Activated CD8-positive, alpha-beta memory T cell treated with anti-CD3 and anti-CD28 coated beads for 48 hours (primary cell): ENCODE data around the gene UBE2G1.

Source experiments
- DNase-seq, 3 experiments: peaks; one replicate each; pipeline ENCODE4 v3.0.0-alpha.2; 2020; ENCODE audit warnings: low read depth in 2 of 3, low spot score in 2 of 3

Gene UBE2G1

GRCh38 chr17:4340914-4341615 lies 25.4 kb downstream of the UBE2G1 start:
- no peak for DNase-seq

DNA sequence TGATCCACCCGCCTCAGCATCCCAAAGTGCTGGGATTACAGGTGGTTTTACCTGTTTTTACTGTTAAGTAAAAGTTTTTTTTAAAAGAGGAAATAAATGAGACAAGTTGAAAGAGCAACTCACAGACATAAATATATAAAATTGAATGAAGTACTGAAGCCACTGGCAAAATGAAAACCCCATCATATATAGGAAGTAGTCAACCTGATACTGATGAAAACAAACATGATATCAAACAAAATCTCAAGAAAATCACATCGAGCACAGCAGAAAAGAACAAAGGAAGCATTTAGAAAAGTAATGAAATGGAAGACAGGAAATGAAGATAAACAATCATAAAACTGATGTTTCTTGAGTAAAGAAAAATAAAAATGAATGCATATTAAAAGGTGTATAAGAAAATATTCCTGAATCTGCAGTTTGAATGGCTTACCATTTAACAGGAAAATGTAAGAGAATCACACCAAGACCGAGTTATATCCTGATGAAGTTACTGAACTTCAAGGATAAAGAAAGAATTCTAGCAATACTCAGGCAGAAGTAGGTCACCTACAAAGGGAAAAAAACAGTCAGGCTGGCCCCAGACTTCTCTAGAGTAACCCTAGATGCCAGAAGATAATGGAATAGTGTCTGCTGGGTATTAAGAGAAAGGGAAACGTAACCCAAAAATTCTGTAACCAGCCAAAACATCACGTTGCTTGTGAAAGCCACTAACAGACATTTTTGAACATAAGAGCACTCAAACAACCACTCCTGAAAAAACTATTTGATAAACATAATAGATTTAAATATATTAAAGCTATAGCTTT lies 31.5 kb downstream of the UBE2G1 start:
- no peak for DNase-seq

GRCh38 chr17:4334332-4334731 lies 32.1 kb downstream of the UBE2G1 start:
- no peak for DNase-seq

DNA sequence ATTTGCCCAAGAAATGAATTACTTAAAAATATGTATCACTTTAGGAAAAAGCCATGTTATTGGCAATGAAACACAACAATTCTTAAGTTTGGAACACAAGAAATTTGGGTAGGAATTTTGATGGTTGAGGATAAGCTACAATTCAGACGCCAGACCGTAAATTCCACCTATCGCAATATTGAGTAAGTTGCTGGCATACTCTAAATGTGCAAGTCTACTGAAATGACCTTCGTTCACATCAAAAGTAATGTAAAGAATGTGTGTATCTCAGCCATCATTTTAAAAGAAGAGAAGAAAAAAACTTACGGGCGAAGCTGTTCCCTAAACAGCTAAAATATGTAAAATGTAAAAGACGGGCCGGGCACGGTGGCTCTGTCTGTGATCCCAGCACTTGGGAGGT lies 33.4 kb downstream of the UBE2G1 start:
- no peak for DNase-seq

GRCh38 chr17:4332296-4332970 lies 34.0 kb downstream of the UBE2G1 start:
- no peak for DNase-seq

DNA sequence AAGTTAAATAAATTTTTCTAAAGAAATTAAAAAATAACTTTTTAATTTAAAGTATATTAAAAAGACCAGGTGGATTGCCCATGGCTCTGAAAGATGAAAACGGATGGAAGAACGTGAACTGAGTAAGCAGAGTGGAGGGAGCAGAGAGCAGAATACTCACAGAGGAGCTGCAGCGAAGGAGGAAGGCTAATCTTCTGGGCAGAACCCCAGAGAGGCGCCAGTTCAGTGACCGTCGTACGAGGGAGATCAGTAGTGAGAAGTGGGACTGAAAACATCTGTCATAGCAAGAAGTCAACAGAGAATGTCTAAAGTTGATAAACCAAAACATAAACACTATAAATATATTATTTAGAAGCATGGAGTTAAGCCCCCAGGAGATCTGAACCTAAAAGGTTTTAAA lies 34.9 kb downstream of the UBE2G1 start:
- DNase-seq: no peak

DNA sequence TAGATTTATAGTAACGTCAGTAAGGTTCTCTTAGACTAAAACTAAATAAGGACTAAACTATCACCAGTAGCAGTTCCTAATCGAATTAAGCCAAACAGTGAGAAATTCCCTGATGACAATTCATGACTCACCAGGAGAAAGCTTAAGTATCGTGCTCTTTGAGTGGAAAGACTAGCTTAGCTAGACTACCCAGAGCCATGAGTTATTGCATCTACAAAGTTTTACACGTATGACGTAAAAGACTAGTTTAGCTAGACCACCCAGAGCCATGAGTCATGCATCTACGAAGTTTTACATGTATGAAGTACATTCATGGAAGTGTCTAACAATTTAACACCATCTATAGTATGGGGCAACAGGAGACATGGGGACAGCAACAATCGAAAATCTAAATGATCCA lies 36.6 kb downstream of the UBE2G1 start:
- no peak for DNase-seq

DNA sequence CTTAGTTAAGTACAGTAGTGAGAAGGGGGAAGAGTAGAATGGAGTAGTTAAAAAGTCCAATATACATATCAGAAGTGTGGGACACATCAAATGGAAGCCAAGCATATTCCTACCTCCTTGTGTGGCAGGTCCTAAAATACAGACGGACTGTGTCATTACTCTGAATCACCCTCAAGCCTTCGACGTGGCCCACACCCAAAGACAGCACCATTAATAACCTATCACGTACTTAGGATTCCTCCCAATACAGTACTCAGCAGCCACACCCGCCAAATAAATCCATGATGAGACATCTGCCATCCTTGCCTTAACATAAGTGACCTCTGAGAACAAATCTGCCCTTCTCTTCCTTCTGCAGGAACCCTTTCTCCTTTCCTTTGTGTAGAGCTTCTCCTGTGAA lies 38.9 kb downstream of the UBE2G1 start:
- DNase-seq: no peak

DNA sequence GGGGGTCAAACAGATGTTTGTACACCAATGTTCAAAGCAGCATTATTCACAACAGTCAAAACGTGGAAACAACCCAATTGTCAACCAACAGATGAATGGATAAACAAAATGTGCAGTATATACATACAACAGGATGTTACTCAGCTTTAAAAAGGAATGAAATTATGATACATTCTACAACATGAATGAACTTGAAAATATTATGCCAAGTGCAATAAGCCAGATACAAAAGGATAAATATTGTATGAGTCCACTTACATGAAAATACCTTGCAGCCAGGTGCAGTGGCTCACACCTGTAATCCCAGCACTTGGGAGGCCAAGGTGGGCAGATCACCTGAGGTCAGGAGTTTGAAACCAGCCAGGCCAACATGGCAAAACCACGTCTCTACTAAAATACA lies 39.9 kb downstream of the UBE2G1 start:
- DNase-seq: no peak

- no peak for DNase-seq
Observed at GRCh38 chr17:4326112-4326511, 40.4 kb downstream of the UBE2G1 start.

- DNase-seq: no peak
Observed at GRCh38 chr17:4324463-4324862, 42.0 kb downstream of the UBE2G1 start.

DNA sequence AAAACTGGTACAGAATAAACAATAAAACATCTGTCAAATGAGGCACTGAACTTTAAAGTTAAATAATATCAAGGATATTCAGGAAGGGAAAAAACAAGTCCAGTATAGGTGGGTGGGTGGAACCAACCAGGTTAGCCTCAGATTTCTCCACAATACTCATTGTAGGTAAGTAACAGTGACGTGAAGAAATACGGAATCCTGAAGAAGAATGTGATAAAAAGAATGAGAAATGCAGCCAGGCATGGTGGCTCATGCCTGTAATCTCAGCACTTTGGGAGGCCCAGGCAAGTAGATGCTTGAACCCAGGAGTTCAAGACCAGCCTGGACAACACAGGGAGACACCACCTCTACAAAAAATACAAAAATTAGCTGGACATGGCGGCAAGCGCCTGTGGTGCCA lies 47.3 kb downstream of the UBE2G1 start:
- no peak for DNase-seq

GRCh38 chr17:4318596-4318995 lies 47.9 kb downstream of the UBE2G1 start:
- DNase-seq: no peak

DNA sequence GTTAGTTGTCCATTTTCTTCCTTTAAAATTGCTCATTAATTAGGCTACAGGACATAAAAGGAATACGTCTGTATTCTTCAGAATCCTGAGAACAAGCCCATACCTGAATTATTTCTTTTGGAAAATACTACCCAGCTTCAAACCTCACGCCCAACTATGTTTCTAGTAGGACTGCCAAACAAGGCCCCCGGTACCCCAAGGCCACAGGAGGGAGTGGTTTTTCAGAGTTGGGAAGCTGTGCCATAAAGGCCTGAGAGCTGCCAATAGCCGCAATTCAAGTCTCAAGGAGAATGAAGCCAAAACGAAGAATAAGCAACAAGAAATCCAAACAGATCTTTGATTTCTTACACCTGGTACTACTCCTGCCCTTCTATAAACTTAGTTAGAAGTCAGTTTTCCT lies 48.3 kb downstream of the UBE2G1 start:
- DNase-seq: no peak

DNA sequence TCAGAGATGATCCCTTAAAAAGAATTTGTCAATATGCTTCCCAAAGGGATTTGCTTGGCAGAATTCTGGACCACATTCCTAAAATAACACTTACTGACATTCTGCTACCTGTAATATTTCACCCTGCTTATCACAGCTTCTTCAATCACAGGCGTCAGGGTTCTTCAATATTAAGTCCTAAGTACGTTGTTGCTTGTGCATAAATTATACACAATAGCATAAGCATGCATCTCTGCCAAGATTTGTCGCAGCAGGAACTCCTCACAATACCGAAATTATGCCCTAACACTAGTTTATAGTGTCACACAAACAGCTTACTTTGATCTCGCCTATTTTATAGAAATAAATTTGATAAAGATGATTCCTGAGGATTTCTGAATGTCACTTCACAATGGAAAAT lies 48.9 kb downstream of the UBE2G1 start:
- no peak for DNase-seq

DNA sequence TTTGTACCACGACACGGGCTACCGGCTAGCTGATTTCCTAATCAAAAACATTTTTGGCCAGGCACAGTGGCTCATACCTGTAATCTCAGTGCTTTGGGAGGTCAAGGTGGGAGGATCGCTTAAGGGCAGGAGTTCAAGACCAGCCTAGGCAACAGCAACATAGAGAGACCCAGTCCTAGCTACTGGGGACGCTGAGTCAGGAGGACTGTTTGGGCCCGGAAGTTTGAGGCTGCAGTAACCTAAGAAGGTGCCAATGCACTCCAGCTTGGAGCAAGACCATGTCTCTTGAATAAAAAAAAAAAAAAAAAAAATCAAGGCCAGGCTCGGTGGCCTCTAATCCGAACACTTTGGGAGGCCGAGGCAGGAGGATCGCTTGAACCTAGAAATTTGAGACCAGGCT lies 49.8 kb downstream of the UBE2G1 start:
- no peak for DNase-seq

GRCh38 chr17:4314618-4315017 lies 51.9 kb downstream of the UBE2G1 start:
- DNase-seq: no peak

GRCh38 chr17:4314179-4314578 lies 52.3 kb downstream of the UBE2G1 start:
- no peak for DNase-seq

- DNase-seq: no peak
Observed at GRCh38 chr17:4313221-4314114, 53.0 kb downstream of the UBE2G1 start.

DNA sequence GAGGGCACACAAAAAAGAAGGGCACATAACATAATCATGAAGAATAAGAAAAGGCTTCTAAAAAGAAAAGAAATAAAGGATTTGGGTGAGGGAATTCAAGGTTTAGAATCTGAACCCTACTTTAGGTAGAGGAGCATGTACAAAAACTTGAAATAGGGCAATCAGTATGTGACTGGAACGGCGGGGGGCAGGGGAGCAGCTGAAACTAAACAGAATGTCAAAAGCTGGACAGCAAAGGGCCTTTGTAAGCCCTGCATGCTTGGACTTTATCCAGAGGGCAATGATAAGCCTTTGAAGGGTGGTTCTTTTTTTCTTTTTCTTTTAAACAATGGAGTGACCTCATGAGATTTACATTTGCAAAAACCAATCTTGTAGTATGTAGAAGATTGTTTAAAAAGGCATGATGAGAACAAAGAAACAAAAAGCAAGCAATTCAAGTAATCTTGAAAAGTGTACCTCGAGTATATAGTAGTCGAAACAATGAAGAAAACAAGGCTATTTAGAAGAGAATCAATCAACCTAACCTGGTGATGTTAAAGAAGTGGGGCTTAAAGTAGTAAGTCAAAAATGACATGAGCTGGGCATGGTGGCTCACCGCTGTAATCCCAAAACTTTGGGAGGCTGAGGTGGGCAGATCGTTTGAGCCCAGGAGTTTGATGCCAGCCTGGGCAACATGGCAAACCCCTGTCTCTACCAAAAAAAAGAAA lies 56.0 kb downstream of the UBE2G1 start:
- no peak for DNase-seq

GRCh38 chr17:4309897-4310296 lies 56.6 kb downstream of the UBE2G1 start:
- no peak for DNase-seq
